Activated CD8-positive, alpha-beta T cell treated with anti-CD3 and anti-CD28 coated beads, Interleukin-2, amount 10 ng/mL, durations not matched to agents 7 days and 5 days (primary cell): ENCODE measurements around the gene TGM2. TPM values are rescaled to one million over a fixed set of nuclear protein-coding genes. Genes with fewer than 3 reads are reported as not detected.

Experiments
- ATAC-seq: fragments of 150-1000 bp; cut with Tn5 transposase; one replicate; pipeline ENCODE4 v1.10.0; 2021; ENCODE audit warnings: moderate library complexity
- CTCF ChIA-PET: fragments of 350-600 bp; sonication (Branson Sonifier 250); formaldehyde crosslinking; loops from one replicate; lab custom pipeline; 2021; ENCODE audit warnings: antibody characterized with exemption; lab: Charles Lee
- POLR2A ChIA-PET: fragments of 350-600 bp; sonication (Branson Sonifier 250); formaldehyde crosslinking; loops from one replicate; lab custom pipeline; 2021; ENCODE audit warnings: antibody characterized with exemption; lab: Charles Lee
- DNase-seq: peaks from one replicate; pipeline ENCODE4 v3.0.0-alpha.2; 2020
- H3K27ac Mint-ChIP-seq: one replicate; pipeline ENCODE4 v1.8.0; 2021; ENCODE audit warnings: mild to moderate bottlenecking, mixed read lengths
- H3K27me3 Mint-ChIP-seq: one replicate; pipeline ENCODE4 v1.8.0; 2021; ENCODE audit warnings: low read depth, mixed read lengths
- H3K36me3 Mint-ChIP-seq: one replicate; pipeline ENCODE4 v1.8.0; 2021; ENCODE audit warnings: low read depth, mixed read lengths
- H3K4me1 Mint-ChIP-seq: one replicate; pipeline ENCODE4 v1.8.0; 2021; ENCODE audit warnings: low read depth, mixed read lengths
- H3K4me3 Mint-ChIP-seq: one replicate; pipeline ENCODE4 v1.8.0; 2021; ENCODE audit warnings: mild to moderate bottlenecking, mixed read lengths
- H3K9me3 Mint-ChIP-seq: one replicate; pipeline ENCODE4 v1.8.0; 2022; ENCODE audit warnings: mixed read lengths; ENCODE audit not compliant: insufficient read depth
- total RNA-seq, 2 experiments: library from RNA; stranded (reverse); gene quantifications; one replicate each; pipeline ENCODE4 v1.2.3, GENCODE V29; 2021

Gene TGM2
- total RNA-seq, 2 experiments from 2014 or later = 0.31 to 0.34 TPM

- no peaks in the 10 kb centered on the region for H3K9me3 Mint-ChIP-seq
- no peak for DNase-seq
- CTCF ChIA-PET = no interaction called here
- peaks cover 5% of the 10 kb centered on the region for H3K27me3 Mint-ChIP-seq
- H3K36me3 Mint-ChIP-seq = no peaks in the 10 kb centered on the region
- POLR2A ChIA-PET = no interaction called here
- H3K4me3 Mint-ChIP-seq = no peak overlapping the region
- ATAC-seq = no peak
- H3K27ac Mint-ChIP-seq = no peak overlapping the region
- H3K4me1 Mint-ChIP-seq = no peaks in the 10 kb centered on the region
Measured at GRCh38 chr20:38186788-38187221, 21.7 kb upstream of the TGM2 start.

GRCh38 chr20:38184101-38184500 lies 19.0 kb upstream of the TGM2 start:
- POLR2A ChIA-PET = no interaction called here
- H3K27me3 Mint-ChIP-seq = peaks cover 10% of the 10 kb centered on the region
- H3K4me1 Mint-ChIP-seq = no peaks in the 10 kb centered on the region
- H3K27ac Mint-ChIP-seq = no peak overlapping the region
- DNase-seq (no peak), ATAC-seq (no peak)
- H3K36me3 Mint-ChIP-seq = no peaks in the 10 kb centered on the region
- CTCF ChIA-PET = no interaction called here
- H3K9me3 Mint-ChIP-seq = no peaks in the 10 kb centered on the region
- no peak overlapping the region for H3K4me3 Mint-ChIP-seq

- DNase-seq (no peak), ATAC-seq (no peak)
- Mint-ChIP-seq H3K27ac (no peak overlapping the region), H3K27me3 (peaks cover 17% of the 10 kb centered on the region), H3K9me3 (no peaks in the 10 kb centered on the region), H3K4me3 (no peak overlapping the region), H3K4me1 (no peaks in the 10 kb centered on the region), H3K36me3 (no peaks in the 10 kb centered on the region)
- ChIA-PET CTCF (no interaction called here), POLR2A (no interaction called here)
Measured at GRCh38 chr20:38181971-38182370, 16.9 kb upstream of the TGM2 start.

- Mint-ChIP-seq H3K4me1 (no peaks in the 10 kb centered on the region), H3K27ac (no peak overlapping the region), H3K9me3 (no peaks in the 10 kb centered on the region), H3K4me3 (no peak overlapping the region), H3K27me3 (peaks cover 16% of the 10 kb centered on the region), H3K36me3 (no peaks in the 10 kb centered on the region)
- ChIA-PET CTCF (no interaction called here), POLR2A (no interaction called here)
- DNase-seq = no peak
- no peak for ATAC-seq
Measured at GRCh38 chr20:38181207-38181801, 16.2 kb upstream of the TGM2 start.

GRCh38 chr20:38180781-38181180 lies 15.7 kb upstream of the TGM2 start:
- no peaks in the 10 kb centered on the region for H3K4me1 Mint-ChIP-seq
- H3K9me3 Mint-ChIP-seq = no peaks in the 10 kb centered on the region
- H3K4me3 Mint-ChIP-seq = no peak overlapping the region
- peaks cover 16% of the 10 kb centered on the region for H3K27me3 Mint-ChIP-seq
- no peaks in the 10 kb centered on the region for H3K36me3 Mint-ChIP-seq
- ChIA-PET POLR2A (no interaction called here), CTCF (no interaction called here)
- no peak overlapping the region for H3K27ac Mint-ChIP-seq
- DNase-seq (no peak), ATAC-seq (no peak)

- Mint-ChIP-seq H3K4me3 (no peak overlapping the region), H3K27ac (no peak overlapping the region), H3K36me3 (no peaks in the 10 kb centered on the region), H3K4me1 (peaks cover 2% of the 10 kb centered on the region), H3K9me3 (no peaks in the 10 kb centered on the region), H3K27me3 (peaks cover 17% of the 10 kb centered on the region)
- no peak for ATAC-seq
- CTCF ChIA-PET = no interaction called here
- POLR2A ChIA-PET = no interaction called here
- no peak for DNase-seq
Measured at GRCh38 chr20:38179846-38180245, 14.8 kb upstream of the TGM2 start.

- Mint-ChIP-seq H3K27me3 (peaks cover 15% of the 10 kb centered on the region), H3K4me3 (no peak overlapping the region), H3K36me3 (no peaks in the 10 kb centered on the region), H3K9me3 (no peaks in the 10 kb centered on the region), H3K27ac (no peak overlapping the region), H3K4me1 (peaks cover 2% of the 10 kb centered on the region)
- no peak for ATAC-seq
- DNase-seq = no peak
- POLR2A ChIA-PET = no interaction called here
- CTCF ChIA-PET = interaction anchor here (1.3 kb wide), 1 partner anchor 121 kb away, joined by 5 read pairs; no protein-coding TSS in a partner anchor
Measured at GRCh38 chr20:38178581-38178980, 13.5 kb upstream of the TGM2 start.

- ChIA-PET POLR2A (no interaction called here), CTCF (interaction anchor here (1.3 kb wide), 1 partner anchor 121 kb away, joined by 5 read pairs; no protein-coding TSS in a partner anchor)
- ATAC-seq (no peak), DNase-seq (no peak)
- Mint-ChIP-seq H3K9me3 (no peaks in the 10 kb centered on the region), H3K4me1 (peaks cover 2% of the 10 kb centered on the region), H3K27me3 (peaks cover 16% of the 10 kb centered on the region), H3K27ac (no peak overlapping the region), H3K4me3 (no peak overlapping the region), H3K36me3 (no peaks in the 10 kb centered on the region)
Measured at GRCh38 chr20:38178065-38178491, 13.0 kb upstream of the TGM2 start.

GRCh38 chr20:38177201-38177600 lies 12.1 kb upstream of the TGM2 start:
- POLR2A ChIA-PET = no interaction called here
- DNase-seq (no peak), ATAC-seq (no peak)
- Mint-ChIP-seq H3K27ac (no peak overlapping the region), H3K36me3 (no peaks in the 10 kb centered on the region), H3K4me3 (no peak overlapping the region), H3K9me3 (no peaks in the 10 kb centered on the region), H3K4me1 (peaks cover 2% of the 10 kb centered on the region), H3K27me3 (peaks cover 22% of the 10 kb centered on the region)
- CTCF ChIA-PET = no interaction called here

- Mint-ChIP-seq H3K9me3 (no peaks in the 10 kb centered on the region), H3K4me1 (peaks cover 2% of the 10 kb centered on the region), H3K36me3 (no peaks in the 10 kb centered on the region), H3K27me3 (peaks cover 24% of the 10 kb centered on the region), H3K4me3 (no peak overlapping the region), H3K27ac (no peak overlapping the region)
- no peak for ATAC-seq
- POLR2A ChIA-PET = no interaction called here
- CTCF ChIA-PET = interaction anchor here (1.2 to 1.6 kb wide), 2 partner anchors 46 to 118 kb away, joined by 4 read pairs; no protein-coding TSS in a partner anchor
- DNase-seq = no peak
Measured at GRCh38 chr20:38175304-38176180, 10.5 kb upstream of the TGM2 start.

- H3K27me3 Mint-ChIP-seq = peaks cover 21% of the 10 kb centered on the region
- H3K36me3 Mint-ChIP-seq = no peaks in the 10 kb centered on the region
- CTCF ChIA-PET = interaction anchor here (1.5 kb wide), 1 partner anchor 59 kb away, joined by 3 read pairs; no protein-coding TSS in a partner anchor
- DNase-seq = no peak
- ATAC-seq = no peak
- no peaks in the 10 kb centered on the region for H3K9me3 Mint-ChIP-seq
- H3K4me3 Mint-ChIP-seq = no peak overlapping the region
- H3K4me1 Mint-ChIP-seq = peaks cover 18% of the 10 kb centered on the region
- no peak overlapping the region for H3K27ac Mint-ChIP-seq
- POLR2A ChIA-PET = no interaction called here
Measured at GRCh38 chr20:38173237-38174156, 8.4 kb upstream of the TGM2 start.
